Measurements from ENCODE around the gene NRL. TPM values are rescaled to one million over a fixed set of nuclear protein-coding genes. Genes with fewer than 3 reads are reported as not detected.

The NRL gene
- total and polyA plus RNA-seq, 10 of the 15 experiments (the other 5 are each of a cell fraction or from before 2014, with no cell fraction given) = 0.11 to 4.4 (median 2.2) TPM

DNA sequence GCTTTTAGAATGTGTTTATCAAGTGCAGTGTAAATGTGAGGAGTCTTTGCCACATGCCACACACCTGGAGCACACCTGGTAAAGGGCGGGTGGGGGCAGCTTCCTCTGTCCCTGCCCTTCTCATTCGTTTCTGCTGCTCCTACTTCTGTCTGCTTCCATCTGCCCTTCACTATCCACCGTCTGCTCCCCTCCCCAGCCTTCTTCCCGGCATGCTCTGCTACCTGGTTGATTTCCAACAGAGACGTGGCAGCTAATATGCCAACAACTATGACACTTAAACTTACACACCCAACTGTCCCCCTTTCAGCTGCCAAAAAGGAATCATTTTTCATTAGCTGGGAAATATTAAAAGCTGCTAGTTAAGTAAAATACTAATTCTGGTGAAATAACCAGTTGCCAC is 72.0 kb downstream of the NRL start:
- POLR2A ChIA-PET = interaction anchor here (0.7 kb wide), 1 partner anchor 94 kb away, joined by 4 read pairs; no protein-coding TSS in a partner anchor
- intact Hi-C loops (cut with micrococcal nuclease; ENCODE audit: unreplicated experiment) (no loop called here), in situ Hi-C loops (cut with MboI) (no loop called here)
- no peaks in the 10 kb centered on the region for H3K79me2 ChIP-seq (ENCODE audit: control insufficient read depth, insufficient read depth, low read length)
- H3K27me3 ChIP-seq (replicated peaks in 1 of 2; ENCODE audit: control insufficient read depth in 2 of 2, insufficient read depth in 2 of 2, low read length in 1 of 2) = no peaks in the 10 kb centered on the region
- WGBS (ENCODE audit: insufficient coverage, insufficient replicate concordance, low lambda C conversion rate, missing lambda C conversion rate) = 26% methylated on average over 5 of the region's 5 CpGs
- TF ChIP-seq E2F8 (IDR thresholded peaks at IDR 0.05; ENCODE audit: low read depth, partially characterized antibody) = no peak
- TF ChIP-seq SUZ12 (IDR thresholded peaks at IDR 0.05; ENCODE audit: unreplicated experiment) = no peak
- TF ChIP-seq MYB (IDR thresholded peaks at IDR 0.05; ENCODE audit: borderline replicate concordance, low read depth, low read length) = no peak
- DNase-seq (ENCODE audit: low read depth, low spot score) = no peak
- SMC1A ChIA-PET (ENCODE audit: uncharacterized antibody, unreplicated experiment) = interaction anchor here (1.3 to 1.7 kb wide), 2 partner anchors 47 to 66 kb away, joined by 3 to 5 read pairs; no protein-coding TSS in a partner anchor
- H3K4me2 ChIP-seq (ENCODE audit: control insufficient read depth, insufficient read depth) = no peak overlapping the region
- H3K4me1 ChIP-seq (ENCODE audit: control insufficient read depth, insufficient read depth, low read length) = no peaks in the 10 kb centered on the region
- RAD21 ChIA-PET (ENCODE audit: unreplicated experiment) = interaction anchor here (0.6 to 1.6 kb wide), 2 partner anchors 9 to 1032 kb away, joined by 4 to 6 read pairs; partner anchors contain the start of gene CARMIL3
- no peak overlapping the region for H3K4me3 ChIP-seq
- H3K36me3 ChIP-seq (ENCODE audit: control insufficient read depth in 2 of 2, insufficient read depth in 2 of 2, low read length in 1 of 2) = no peaks in the 10 kb centered on the region
- no peak overlapping the region for H2AFZ ChIP-seq (ENCODE audit: control insufficient read depth, low read depth, low read length)
- ATAC-seq = no peak
- CTCF ChIA-PET = interaction anchor here (0.7 to 2.5 kb wide), 4 partner anchors 15 to 435 kb away, joined by 3 to 8 read pairs (median 4); no protein-coding TSS in a partner anchor
- no peak for FAIRE-seq
- no peaks in the 10 kb centered on the region for H3K9me3 ChIP-seq (replicated peaks; ENCODE audit: control insufficient read depth, insufficient read depth, low read length)
- H4K20me1 ChIP-seq (ENCODE audit: control insufficient read depth, insufficient read depth) = no peaks in the 10 kb centered on the region
- no peak overlapping the region for H3K27ac ChIP-seq (ENCODE audit: control insufficient read depth, insufficient read depth)
- no peak overlapping the region for H3K9ac ChIP-seq (ENCODE audit: control insufficient read depth, insufficient read depth, low read length)
- no TSS peak for BruUV-seq (replicated peaks)

DNA sequence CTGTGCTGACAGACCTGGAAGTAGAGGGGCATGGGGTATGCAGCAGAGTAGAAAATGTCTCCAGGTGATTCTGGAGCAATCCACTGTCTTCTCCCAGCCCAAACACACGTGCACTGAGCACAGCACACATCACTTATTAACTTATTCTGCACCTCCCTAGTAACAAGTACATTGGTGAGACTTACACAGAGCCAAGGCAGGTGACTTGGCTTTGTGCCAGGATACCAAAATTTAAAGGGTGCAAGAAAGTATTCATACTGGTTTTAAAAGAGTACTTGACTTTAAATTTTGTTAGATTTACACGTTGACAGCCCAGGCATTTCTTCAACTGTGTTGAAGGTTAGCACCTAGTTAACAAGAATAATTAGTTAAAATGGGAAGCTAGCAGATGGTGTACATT is 74.1 kb downstream of the NRL start:
- no peak overlapping the region for H2AFZ ChIP-seq (ENCODE audit: control insufficient read depth, low read depth, low read length)
- H3K36me3 ChIP-seq (ENCODE audit: control insufficient read depth in 2 of 2, insufficient read depth in 2 of 2, low read length in 1 of 2) = no peaks in the 10 kb centered on the region
- no peaks in the 10 kb centered on the region for H3K9me3 ChIP-seq (replicated peaks; ENCODE audit: control insufficient read depth, insufficient read depth, low read length)
- intact Hi-C loops (cut with micrococcal nuclease; ENCODE audit: unreplicated experiment) (no loop called here), in situ Hi-C loops (cut with MboI) (no loop called here)
- H3K4me1 ChIP-seq (ENCODE audit: control insufficient read depth, insufficient read depth, low read length) = no peaks in the 10 kb centered on the region; the same call in 1 of the 2 replicates
- POLR2A ChIA-PET = no interaction called here
- no peak for DNase-seq (ENCODE audit: low read depth, low spot score)
- WGBS (ENCODE audit: insufficient coverage, insufficient replicate concordance, low lambda C conversion rate, missing lambda C conversion rate) = 0% methylated on average over 2 of the region's 2 CpGs
- no peaks in the 10 kb centered on the region for H3K79me2 ChIP-seq (ENCODE audit: control insufficient read depth, insufficient read depth, low read length)
- SMC1A ChIA-PET (ENCODE audit: uncharacterized antibody, unreplicated experiment) = no interaction called here
- no TSS peak for BruUV-seq (replicated peaks)
- no peaks in the 10 kb centered on the region for H4K20me1 ChIP-seq (ENCODE audit: control insufficient read depth, insufficient read depth)
- CTCF ChIA-PET = interaction anchor here (1.1 kb wide), 1 partner anchor 50 kb away, joined by 6 read pairs; no protein-coding TSS in a partner anchor
- RAD21 ChIA-PET (ENCODE audit: unreplicated experiment) = no interaction called here
- no peak overlapping the region for H3K9ac ChIP-seq (ENCODE audit: control insufficient read depth, insufficient read depth, low read length)
- no peaks in the 10 kb centered on the region for H3K27me3 ChIP-seq (replicated peaks in 1 of 2; ENCODE audit: control insufficient read depth in 2 of 2, insufficient read depth in 2 of 2, low read length in 1 of 2)
- no peak overlapping the region for H3K4me2 ChIP-seq (ENCODE audit: control insufficient read depth, insufficient read depth)
- H3K4me3 ChIP-seq = no peak overlapping the region
- H3K27ac ChIP-seq (ENCODE audit: control insufficient read depth, insufficient read depth) = no peak overlapping the region
- no peak for FAIRE-seq
- ATAC-seq = no peak
- TF ChIP-seq ESRRA (IDR thresholded peaks at IDR 0.05; ENCODE audit: low read length) = no peak
- no peak for TF ChIP-seq CBFB (IDR thresholded peaks at IDR 0.05; ENCODE audit: low read depth)
- no peak for TF ChIP-seq MEF2A (IDR thresholded peaks at IDR 0.05; ENCODE audit: insufficient read depth, low read depth, low read length)
- TF ChIP-seq MEF2B (IDR thresholded peaks at IDR 0.05; ENCODE audit: partially characterized antibody, poor library complexity, severe bottlenecking) = no peak
- no peak for TF ChIP-seq ZNF687 (IDR thresholded peaks at IDR 0.05)

Data from GM12878 (cell line).